ENCODE measurements around the gene PIK3CB. TPM values are rescaled to one million over a fixed set of nuclear protein-coding genes. Genes with fewer than 3 reads are reported as not detected.
"Not testable (repeated sequence)": the region's sequence is repeated elsewhere in the genome, so short reads cannot be mapped to it uniquely, and the experiment has no call there.

PIK3CB gene
- total RNA-seq, 6 experiments from 2014 or later = 12.6 to 18.3 (median 15.8) TPM

DNA sequence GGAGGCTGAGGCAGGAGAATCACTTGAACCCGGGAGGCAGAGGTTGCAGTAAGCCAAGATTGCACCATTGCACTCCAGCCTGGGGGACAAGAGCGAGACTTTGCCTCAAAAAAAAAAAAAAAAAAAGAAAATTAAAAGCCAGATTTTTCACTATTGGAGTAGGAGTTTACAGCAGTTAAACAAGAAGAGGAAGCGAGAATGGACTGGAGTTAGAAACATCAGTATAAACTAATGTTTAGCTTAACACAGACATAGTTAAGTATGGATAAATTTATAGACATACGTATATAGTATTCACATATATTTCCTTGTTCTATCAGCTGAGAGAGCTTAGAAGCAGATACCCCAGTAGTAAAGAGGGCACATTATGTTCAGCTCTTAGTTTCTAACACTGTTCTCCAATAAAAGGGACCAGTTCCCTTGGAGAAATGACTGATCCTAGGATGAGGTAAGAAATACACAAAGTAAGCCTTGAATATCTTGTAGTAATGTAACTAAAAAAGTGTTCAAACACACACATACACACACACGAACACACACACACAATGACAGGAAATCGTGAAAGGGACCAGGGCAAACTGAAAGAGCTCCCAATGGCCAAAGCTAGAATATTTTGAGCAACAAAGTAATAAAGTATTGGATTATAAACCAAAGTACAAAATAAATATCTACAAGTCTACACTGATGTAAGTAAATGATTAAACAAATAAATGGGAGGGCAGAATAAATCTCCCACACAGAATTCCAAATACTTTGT lies 25.1 kb downstream of the PIK3CB start:
- H3K4me1 Mint-ChIP-seq (ENCODE audit: low read depth) = no peaks in the 10 kb centered on the region
- H3K36me3 Mint-ChIP-seq (ENCODE audit: low read depth) = no peaks in the 10 kb centered on the region
- TF ChIP-seq, protein P1, sequence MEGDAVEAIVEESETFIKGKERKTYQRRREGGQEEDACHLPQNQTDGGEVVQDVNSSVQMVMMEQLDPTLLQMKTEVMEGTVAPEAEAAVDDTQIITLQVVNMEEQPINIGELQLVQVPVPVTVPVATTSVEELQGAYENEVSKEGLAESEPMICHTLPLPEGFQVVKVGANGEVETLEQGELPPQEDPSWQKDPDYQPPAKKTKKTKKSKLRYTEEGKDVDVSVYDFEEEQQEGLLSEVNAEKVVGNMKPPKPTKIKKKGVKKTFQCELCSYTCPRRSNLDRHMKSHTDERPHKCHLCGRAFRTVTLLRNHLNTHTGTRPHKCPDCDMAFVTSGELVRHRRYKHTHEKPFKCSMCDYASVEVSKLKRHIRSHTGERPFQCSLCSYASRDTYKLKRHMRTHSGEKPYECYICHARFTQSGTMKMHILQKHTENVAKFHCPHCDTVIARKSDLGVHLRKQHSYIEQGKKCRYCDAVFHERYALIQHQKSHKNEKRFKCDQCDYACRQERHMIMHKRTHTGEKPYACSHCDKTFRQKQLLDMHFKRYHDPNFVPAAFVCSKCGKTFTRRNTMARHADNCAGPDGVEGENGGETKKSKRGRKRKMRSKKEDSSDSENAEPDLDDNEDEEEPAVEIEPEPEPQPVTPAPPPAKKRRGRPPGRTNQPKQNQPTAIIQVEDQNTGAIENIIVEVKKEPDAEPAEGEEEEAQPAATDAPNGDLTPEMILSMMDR (IDR thresholded peaks at IDR 0.05) = no peak
- H3K9me3 Mint-ChIP-seq = no peaks in the 10 kb centered on the region
- no peak overlapping the region for H3K27ac Mint-ChIP-seq
- DNase-seq = no peak
- no peak overlapping the region for H3K4me3 Mint-ChIP-seq
- no peaks in the 10 kb centered on the region for H3K27me3 Mint-ChIP-seq (ENCODE audit: insufficient read depth)

DNA sequence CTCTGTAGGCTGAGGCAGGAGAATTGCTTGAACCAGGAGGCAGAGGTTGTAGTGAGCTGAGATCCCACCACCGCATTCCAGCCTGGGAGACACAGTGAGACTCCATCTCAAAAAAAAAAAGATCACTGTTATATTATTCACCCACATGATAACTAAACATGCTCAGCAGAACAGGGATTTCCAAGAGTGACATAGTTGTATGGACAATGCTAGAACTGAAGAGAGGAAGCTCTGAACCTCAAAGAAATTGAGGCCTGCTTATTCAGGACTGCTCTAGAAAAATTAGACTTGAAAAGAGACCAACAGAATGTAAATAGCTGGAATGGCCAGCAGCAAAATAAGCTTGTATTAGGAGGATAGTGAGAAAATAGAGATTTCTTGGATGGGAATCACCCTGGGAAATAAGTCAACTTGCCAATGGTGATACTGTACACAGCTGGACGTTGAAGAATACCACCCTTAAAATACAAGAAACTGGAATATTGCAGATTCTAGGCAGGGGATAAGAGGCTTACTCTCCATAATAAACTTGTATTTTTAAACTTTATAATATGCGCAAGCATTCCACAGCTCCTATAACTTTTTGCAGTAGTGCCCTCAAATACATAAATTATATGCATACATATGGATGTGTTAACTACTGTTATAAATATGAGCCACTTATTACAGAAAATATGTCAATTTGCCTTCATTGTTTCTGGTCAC lies 28.2 kb downstream of the PIK3CB start:
- no peaks in the 10 kb centered on the region for H3K9me3 Mint-ChIP-seq
- H3K4me3 Mint-ChIP-seq = no peak overlapping the region
- no peaks in the 10 kb centered on the region for H3K4me1 Mint-ChIP-seq (ENCODE audit: low read depth)
- H3K27me3 Mint-ChIP-seq (ENCODE audit: insufficient read depth) = no peaks in the 10 kb centered on the region
- no peak for DNase-seq
- TF ChIP-seq, protein P1 (IDR thresholded peaks at IDR 0.05) = no peak
- no peaks in the 10 kb centered on the region for H3K36me3 Mint-ChIP-seq (ENCODE audit: low read depth)
- H3K27ac Mint-ChIP-seq = no peak overlapping the region

DNA sequence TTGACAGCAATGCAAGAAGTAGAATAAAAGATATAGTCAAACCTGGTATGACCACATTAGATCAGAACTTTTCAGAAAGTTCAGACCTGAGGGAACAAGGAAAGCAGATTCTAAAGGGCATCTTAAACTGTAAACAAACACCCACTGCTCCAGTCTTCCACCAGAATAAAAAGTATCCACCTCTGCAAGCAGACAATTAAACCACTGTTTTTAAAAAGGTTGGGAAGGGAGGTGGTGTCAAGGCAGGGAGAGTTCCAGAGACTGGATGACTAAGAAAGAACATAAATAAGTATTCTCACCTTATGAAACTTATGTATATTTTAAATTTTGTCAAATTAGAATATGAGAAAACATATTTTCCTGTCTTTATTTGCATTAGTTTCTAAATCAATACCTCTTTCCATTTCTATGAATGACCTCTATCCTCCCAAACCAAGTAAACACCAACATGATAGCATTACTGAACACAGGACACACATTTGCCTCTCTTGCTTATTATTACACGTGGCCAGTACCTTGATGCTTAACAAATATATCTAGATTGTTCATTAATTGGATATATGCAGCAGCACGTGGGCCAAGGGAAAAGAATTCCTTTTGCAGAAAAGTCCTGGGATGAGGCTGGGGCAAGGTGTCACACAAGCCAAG lies 31.6 kb downstream of the PIK3CB start:
- Mint-ChIP-seq H3K36me3 (ENCODE audit: low read depth) (peaks cover 4% of the 10 kb centered on the region; the same call in 1 of the 2 replicates), H3K27ac (no peak overlapping the region), H3K27me3 (ENCODE audit: insufficient read depth) (no peaks in the 10 kb centered on the region; the same call in 1 of the 2 replicates), H3K4me1 (ENCODE audit: low read depth) (no peaks in the 10 kb centered on the region), H3K9me3 (no peaks in the 10 kb centered on the region), H3K4me3 (no peak overlapping the region)
- TF ChIP-seq, protein P1 (IDR thresholded peaks at IDR 0.05) = no peak
- DNase-seq = no peak

DNA sequence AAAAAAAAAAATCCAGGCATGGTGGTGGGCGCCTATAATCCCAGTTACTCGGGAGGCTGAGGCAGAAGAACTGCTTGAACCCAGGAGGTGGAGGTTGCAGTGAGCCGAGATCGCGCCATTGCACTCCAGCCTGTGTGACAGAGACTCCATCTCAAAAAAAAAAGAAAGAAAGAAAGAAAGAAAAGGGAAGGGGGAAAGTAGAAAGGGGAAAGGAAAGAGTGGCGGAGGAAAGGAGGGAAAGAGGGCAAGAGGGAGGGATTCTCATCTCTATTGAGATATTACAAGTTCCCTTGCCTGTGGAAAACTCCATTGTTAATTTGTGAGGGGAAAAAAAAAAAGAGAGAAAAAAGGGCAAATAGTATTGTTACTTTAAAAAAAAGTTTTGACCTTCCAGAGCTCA lies 32.5 kb downstream of the PIK3CB start:
- not testable (repeated sequence) for H3K36me3 Mint-ChIP-seq (ENCODE audit: low read depth); H3K9me3 Mint-ChIP-seq; H3K27me3 Mint-ChIP-seq (ENCODE audit: insufficient read depth); H3K4me1 Mint-ChIP-seq (ENCODE audit: low read depth); H3K27ac Mint-ChIP-seq; DNase-seq; H3K4me3 Mint-ChIP-seq

DNA sequence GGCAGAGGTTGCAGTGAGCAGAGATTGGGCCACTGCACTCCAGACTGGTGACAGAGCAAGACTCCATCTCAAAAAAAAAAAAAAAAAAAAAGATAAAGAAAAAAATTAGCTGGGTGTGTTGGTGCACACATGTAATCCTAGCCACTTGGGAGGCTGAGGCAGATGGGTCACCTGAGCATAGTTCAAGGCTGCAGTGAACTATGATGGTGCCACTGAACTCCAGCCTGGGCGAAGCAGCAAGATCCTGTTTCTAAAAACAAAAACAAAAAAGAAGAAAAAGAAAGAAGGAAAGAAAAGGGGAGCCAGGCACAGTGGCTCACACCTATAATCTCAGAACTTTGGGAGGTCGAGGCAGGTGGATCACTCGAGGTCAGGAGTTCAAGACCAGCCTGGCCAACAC lies 32.9 kb downstream of the PIK3CB start:
- no peak overlapping the region for H3K27ac Mint-ChIP-seq
- TF ChIP-seq, protein P1 (IDR thresholded peaks at IDR 0.05) = no peak
- H3K9me3 Mint-ChIP-seq = no peaks in the 10 kb centered on the region
- no peak for DNase-seq
- no peaks in the 10 kb centered on the region for H3K4me1 Mint-ChIP-seq (ENCODE audit: low read depth)
- H3K4me3 Mint-ChIP-seq = no peak overlapping the region
- peaks cover 4% of the 10 kb centered on the region; the same call in 1 of the 2 replicates for H3K36me3 Mint-ChIP-seq (ENCODE audit: low read depth)
- H3K27me3 Mint-ChIP-seq (ENCODE audit: insufficient read depth) = no peaks in the 10 kb centered on the region; the same call in 1 of the 2 replicates

Measured in HFFc6 (cell line).